Central memory CD8-positive, alpha-beta T cell (primary cell): ENCODE data around the gene MARS1.
A peak's percentile ranks its signal among the peaks of the same experiment; 100 is the strongest.

Experiments
- ATAC-seq: fragments of 150-1000 bp; cut with Tn5 transposase; replicated peaks from 2 replicates; pipeline ENCODE4 v1.10.0; 2022; ENCODE audit warnings: mild to moderate bottlenecking, moderate FRiP score, moderate number of reproducible peaks; ENCODE audit not compliant: poor library complexity, severe bottlenecking; ENCODE audit errors: extremely low read depth
- DNase-seq, 2 donors: peaks; one replicate each; pipeline ENCODE4 v3.0.0; 2021; ENCODE audit warnings: low spot score in 2 of 2
- H3K27ac Mint-ChIP-seq: one replicate; pipeline ENCODE4 v1.8.0; 2022; ENCODE audit warnings: low read depth, mild to moderate bottlenecking, moderate library complexity, mixed read lengths
- H3K27me3 Mint-ChIP-seq: one replicate; pipeline ENCODE4 v1.8.0; 2022; ENCODE audit warnings: mixed read lengths
- H3K36me3 Mint-ChIP-seq: one replicate; pipeline ENCODE4 v1.8.0; 2022; ENCODE audit warnings: mild to moderate bottlenecking, moderate library complexity, mixed read lengths; ENCODE audit not compliant: insufficient read depth
- H3K4me1 Mint-ChIP-seq: one replicate; pipeline ENCODE4 v1.8.0; 2022; ENCODE audit warnings: mixed read lengths
- H3K4me3 Mint-ChIP-seq: one replicate; pipeline ENCODE4 v1.8.0; 2022; ENCODE audit warnings: mild to moderate bottlenecking, moderate library complexity, mixed read lengths
- H3K9me3 Mint-ChIP-seq: one replicate; pipeline ENCODE4 v1.8.0; 2022; ENCODE audit warnings: mixed read lengths

The MARS1 gene

DNA sequence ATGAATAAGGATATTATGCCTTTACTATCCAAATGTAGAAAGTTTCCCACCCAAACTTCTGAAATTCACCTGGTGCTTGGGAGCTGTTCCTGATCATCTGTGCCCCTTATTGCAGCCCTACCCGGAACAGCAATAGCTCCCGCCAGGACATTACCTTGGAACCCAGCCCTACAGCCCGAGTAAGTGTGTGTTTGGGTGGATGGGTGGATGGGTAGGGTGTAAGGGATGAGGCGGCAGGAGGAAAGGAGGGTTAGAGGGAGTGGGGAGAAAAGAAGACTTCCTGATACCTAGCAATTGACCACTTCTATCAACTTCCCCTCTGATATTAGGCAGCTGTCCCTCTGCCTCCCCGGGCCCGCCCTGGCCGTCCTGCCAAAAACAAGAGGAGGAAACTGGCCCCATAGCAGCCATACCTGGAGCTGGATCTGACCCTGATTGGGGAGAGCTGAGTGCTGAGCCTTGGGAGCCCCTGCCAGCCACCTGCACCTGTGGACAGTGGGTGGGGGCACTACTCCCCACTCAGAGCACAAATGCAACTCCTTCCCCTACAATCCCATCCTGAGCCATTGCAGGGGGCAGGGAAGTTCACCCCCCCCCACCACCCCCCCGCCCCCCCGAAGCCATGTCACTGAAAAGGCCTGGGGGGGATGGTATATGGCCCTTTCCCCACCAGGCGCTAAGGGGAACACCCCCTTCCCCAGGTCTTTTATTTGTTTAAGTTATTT, 41.1 kb downstream of the MARS1 start:
- H3K27me3 Mint-ChIP-seq: no peaks in the 10 kb centered on the region
- peak overlapping the region; percentile 46 for H3K27ac Mint-ChIP-seq
- no peak for DNase-seq
- no peak for ATAC-seq
- peaks cover 16% of the 10 kb centered on the region for H3K4me1 Mint-ChIP-seq
- no peak overlapping the region for H3K4me3 Mint-ChIP-seq
- no peaks in the 10 kb centered on the region for H3K9me3 Mint-ChIP-seq
- peaks cover 49% of the 10 kb centered on the region for H3K36me3 Mint-ChIP-seq

DNA sequence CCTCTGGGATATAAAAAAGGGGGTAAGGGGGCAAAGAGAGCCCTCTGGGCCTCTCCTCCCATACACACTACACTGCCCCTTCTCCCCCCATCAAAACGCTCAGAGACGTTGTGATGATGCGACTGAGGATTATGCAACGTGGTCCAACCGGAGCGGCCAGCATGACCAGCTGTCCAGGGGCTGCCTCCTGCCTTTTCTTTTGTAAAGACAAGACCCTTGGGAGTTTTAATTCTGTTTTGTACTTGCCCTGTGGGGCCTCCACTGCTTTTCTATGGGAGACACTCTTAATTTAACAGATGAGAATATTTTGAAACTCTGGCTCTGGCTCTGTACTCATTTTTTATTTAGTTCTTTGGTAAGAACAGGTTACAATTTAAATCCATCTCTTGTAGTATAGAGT, 42.0 kb downstream of the MARS1 start:
- Mint-ChIP-seq H3K27ac (no peak overlapping the region), H3K27me3 (no peaks in the 10 kb centered on the region), H3K9me3 (no peaks in the 10 kb centered on the region), H3K4me1 (peaks cover 8% of the 10 kb centered on the region), H3K4me3 (no peak overlapping the region), H3K36me3 (peaks cover 50% of the 10 kb centered on the region)
- no peak for DNase-seq
- ATAC-seq: no peak

- no peak overlapping the region for H3K4me3 Mint-ChIP-seq
- peaks cover under 1% of the 10 kb centered on the region for H3K4me1 Mint-ChIP-seq
- H3K36me3 Mint-ChIP-seq: peaks cover 56% of the 10 kb centered on the region
These were observed 42.7 kb downstream of the MARS1 start for GRCh38 chr12:57530396-57531142.

GRCh38 chr12:57531836-57532235, 44.0 kb downstream of the MARS1 start:
- no peaks in the 10 kb centered on the region for H3K9me3 Mint-ChIP-seq
- ATAC-seq (no peak), DNase-seq (no peak)
- peaks cover 52% of the 10 kb centered on the region for H3K36me3 Mint-ChIP-seq
- no peaks in the 10 kb centered on the region for H3K27me3 Mint-ChIP-seq
- H3K4me3 Mint-ChIP-seq: no peak overlapping the region
- no peak overlapping the region for H3K27ac Mint-ChIP-seq
- H3K4me1 Mint-ChIP-seq: no peaks in the 10 kb centered on the region

More at GRCh38 chr12:57530396-57531142, 42.7 kb downstream of the MARS1 start:
- DNase-seq: no peak
- Mint-ChIP-seq H3K9me3 (no peaks in the 10 kb centered on the region), H3K27ac (no peak overlapping the region), H3K27me3 (no peaks in the 10 kb centered on the region)
- ATAC-seq: no peak

DNA sequence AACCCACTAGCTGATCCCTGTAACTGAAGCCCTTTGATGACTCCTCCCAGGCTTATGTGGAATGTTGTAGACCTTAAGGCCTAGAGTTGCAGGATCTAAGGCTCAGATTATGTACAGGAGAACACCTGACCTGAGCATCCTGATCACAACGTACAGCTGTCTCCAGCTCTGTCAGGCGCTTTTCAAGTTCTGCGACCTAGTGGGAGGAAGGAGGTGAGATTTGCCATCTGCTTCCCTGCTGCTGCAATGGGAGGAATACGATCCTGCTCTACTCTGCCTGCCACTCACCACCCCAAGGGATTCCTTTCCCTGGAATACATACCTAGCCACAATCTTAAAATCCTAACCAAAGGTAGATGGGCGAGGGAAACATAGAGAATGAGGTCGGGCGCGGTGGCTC, 45.2 kb downstream of the MARS1 start:
- Mint-ChIP-seq H3K4me1 (no peaks in the 10 kb centered on the region), H3K9me3 (no peaks in the 10 kb centered on the region), H3K27ac (no peak overlapping the region), H3K4me3 (no peak overlapping the region), H3K36me3 (peaks cover 48% of the 10 kb centered on the region), H3K27me3 (no peaks in the 10 kb centered on the region)
- no peak for ATAC-seq
- no peak for DNase-seq

DNA sequence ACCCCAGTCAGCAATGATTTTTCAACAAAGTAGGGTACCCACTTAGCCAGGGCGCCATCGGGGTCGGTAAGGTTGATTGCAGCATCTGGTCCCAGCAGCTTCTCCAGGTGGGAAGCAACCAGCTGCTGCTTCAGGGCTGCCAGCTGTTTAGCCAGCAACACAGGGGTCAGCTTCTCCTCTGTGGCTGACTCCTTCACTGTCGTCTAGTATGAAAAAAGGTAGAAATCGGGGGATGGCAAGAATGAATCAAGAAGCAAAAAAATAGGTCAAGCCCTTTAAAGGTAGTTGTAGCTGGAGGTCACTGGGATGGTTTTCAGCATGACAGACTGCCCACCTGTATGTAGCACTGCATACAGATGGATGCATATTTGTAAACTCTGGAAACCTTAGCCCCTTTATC, 46.4 kb downstream of the MARS1 start:
- no peak for ATAC-seq
- no peak overlapping the region for H3K4me3 Mint-ChIP-seq
- no peak overlapping the region for H3K27ac Mint-ChIP-seq
- H3K36me3 Mint-ChIP-seq: peaks cover 46% of the 10 kb centered on the region
- H3K27me3 Mint-ChIP-seq: no peaks in the 10 kb centered on the region
- DNase-seq: no peak
- H3K4me1 Mint-ChIP-seq: no peaks in the 10 kb centered on the region
- H3K9me3 Mint-ChIP-seq: no peaks in the 10 kb centered on the region

DNA sequence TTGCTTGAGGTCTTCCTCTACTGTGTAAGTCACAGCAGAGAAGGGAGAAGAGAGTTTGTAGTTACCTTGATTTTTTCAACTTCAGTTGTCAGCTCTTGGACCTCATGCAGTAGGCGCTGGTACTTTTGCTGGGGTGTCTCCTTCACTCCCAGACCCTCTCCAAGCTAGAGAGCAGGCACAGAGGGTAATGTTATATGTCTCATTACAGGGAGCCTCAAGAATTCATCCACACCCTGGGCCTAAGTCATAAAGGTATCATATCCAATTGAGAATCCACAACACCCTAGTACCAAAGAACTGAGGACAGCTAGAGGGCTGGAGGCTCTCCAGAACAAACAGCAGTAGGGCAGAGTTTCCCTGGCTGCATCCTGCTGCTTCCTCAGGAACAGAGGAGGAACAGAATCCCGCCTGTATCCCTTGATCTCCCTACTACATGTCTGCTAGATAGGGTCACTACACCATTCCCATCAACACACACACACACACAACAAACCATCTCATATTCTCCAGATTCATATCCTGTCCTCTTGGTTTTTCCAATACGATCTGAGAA, 47.2 kb downstream of the MARS1 start:
- Mint-ChIP-seq H3K27me3 (no peaks in the 10 kb centered on the region), H3K36me3 (peaks cover 41% of the 10 kb centered on the region), H3K27ac (no peak overlapping the region), H3K4me1 (peaks cover 6% of the 10 kb centered on the region), H3K4me3 (no peak overlapping the region), H3K9me3 (no peaks in the 10 kb centered on the region)
- DNase-seq (no peak), ATAC-seq (no peak)

GRCh38 chr12:57535764-57536596, 48.1 kb downstream of the MARS1 start:
- Mint-ChIP-seq H3K27ac (no peak overlapping the region), H3K36me3 (peaks cover 37% of the 10 kb centered on the region), H3K4me1 (peaks cover 11% of the 10 kb centered on the region), H3K4me3 (no peak overlapping the region), H3K9me3 (no peaks in the 10 kb centered on the region), H3K27me3 (no peaks in the 10 kb centered on the region)
- DNase-seq (no peak), ATAC-seq (no peak)

DNA sequence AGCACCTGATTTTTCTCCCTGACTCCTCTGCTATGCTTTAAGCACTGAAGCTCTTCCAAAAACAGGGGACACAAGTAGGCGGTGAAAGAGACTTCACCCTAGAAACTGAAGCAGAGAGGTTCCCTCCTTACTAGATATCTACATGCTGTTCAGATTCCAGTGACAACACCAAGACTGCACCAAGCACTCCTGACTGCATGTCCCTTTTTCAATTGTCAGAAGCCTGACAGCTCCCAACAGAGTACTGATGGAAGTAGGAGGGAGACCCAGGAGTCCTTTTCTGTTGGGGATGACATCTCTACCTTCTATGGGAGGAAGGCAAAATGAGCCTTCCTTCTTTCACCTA, 48.7 kb downstream of the MARS1 start:
- H3K9me3 Mint-ChIP-seq: no peaks in the 10 kb centered on the region
- H3K27me3 Mint-ChIP-seq: no peaks in the 10 kb centered on the region
- DNase-seq: no peak
- no peak overlapping the region for H3K4me3 Mint-ChIP-seq
- H3K27ac Mint-ChIP-seq: no peak overlapping the region
- peaks cover 32% of the 10 kb centered on the region for H3K36me3 Mint-ChIP-seq
- peaks cover 11% of the 10 kb centered on the region for H3K4me1 Mint-ChIP-seq
- no peak for ATAC-seq

GRCh38 chr12:57539134-57539768, 51.4 kb downstream of the MARS1 start:
- Mint-ChIP-seq H3K9me3 (no peaks in the 10 kb centered on the region), H3K27ac (no peak overlapping the region), H3K36me3 (peaks cover 16% of the 10 kb centered on the region), H3K4me1 (peaks cover 11% of the 10 kb centered on the region), H3K4me3 (no peak overlapping the region), H3K27me3 (no peaks in the 10 kb centered on the region)
- DNase-seq (no peak), ATAC-seq (no peak)

- Mint-ChIP-seq H3K4me1 (peaks cover 26% of the 10 kb centered on the region), H3K27ac (no peak overlapping the region), H3K36me3 (peaks cover 9% of the 10 kb centered on the region), H3K4me3 (no peak overlapping the region), H3K9me3 (no peaks in the 10 kb centered on the region), H3K27me3 (no peaks in the 10 kb centered on the region)
- ATAC-seq (no peak), DNase-seq (no peak)
These were observed 53.1 kb downstream of the MARS1 start for GRCh38 chr12:57541001-57541400.

DNA sequence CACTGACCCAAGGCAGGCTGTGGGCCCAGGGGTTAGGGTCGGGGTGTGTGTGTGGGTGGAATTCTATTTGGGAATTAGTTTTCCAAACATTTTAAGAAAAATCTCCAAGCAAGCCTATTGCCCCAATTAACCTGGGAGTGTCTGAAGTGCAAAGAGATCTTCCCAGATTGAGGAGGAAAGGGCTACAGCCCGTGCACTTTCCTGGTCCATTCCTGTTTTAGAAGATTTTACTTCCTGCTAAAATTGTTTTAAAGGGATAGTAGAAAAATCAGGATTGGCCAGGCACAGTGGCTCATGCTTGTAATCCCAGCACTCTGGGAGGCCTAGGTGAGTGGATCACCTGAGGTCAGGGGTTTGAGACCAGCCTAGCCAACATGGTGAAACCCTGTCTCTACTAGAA, 53.8 kb downstream of the MARS1 start:
- ATAC-seq (no peak), DNase-seq (no peak)
- H3K4me1 Mint-ChIP-seq: peaks cover 33% of the 10 kb centered on the region
- H3K27me3 Mint-ChIP-seq: no peaks in the 10 kb centered on the region
- no peak overlapping the region for H3K27ac Mint-ChIP-seq
- peaks cover 12% of the 10 kb centered on the region for H3K36me3 Mint-ChIP-seq
- H3K9me3 Mint-ChIP-seq: no peaks in the 10 kb centered on the region
- H3K4me3 Mint-ChIP-seq: no peak overlapping the region
